Activated naive CD4-positive, alpha-beta T cell treated with anti-CD3 and anti-CD28 coated beads, Interleukin-2, amount 50 U/mL, for 16 hours (primary cell): ENCODE measurements around the gene NSUN2.
"Not testable (repeated sequence)": the region's sequence is repeated elsewhere in the genome, so short reads cannot be mapped to it uniquely, and the experiment has no call there.

Source experiments
- DNase-seq: peaks from one replicate; pipeline ENCODE4 v3.0.0-alpha.2; 2020

The NSUN2 gene

DNA sequence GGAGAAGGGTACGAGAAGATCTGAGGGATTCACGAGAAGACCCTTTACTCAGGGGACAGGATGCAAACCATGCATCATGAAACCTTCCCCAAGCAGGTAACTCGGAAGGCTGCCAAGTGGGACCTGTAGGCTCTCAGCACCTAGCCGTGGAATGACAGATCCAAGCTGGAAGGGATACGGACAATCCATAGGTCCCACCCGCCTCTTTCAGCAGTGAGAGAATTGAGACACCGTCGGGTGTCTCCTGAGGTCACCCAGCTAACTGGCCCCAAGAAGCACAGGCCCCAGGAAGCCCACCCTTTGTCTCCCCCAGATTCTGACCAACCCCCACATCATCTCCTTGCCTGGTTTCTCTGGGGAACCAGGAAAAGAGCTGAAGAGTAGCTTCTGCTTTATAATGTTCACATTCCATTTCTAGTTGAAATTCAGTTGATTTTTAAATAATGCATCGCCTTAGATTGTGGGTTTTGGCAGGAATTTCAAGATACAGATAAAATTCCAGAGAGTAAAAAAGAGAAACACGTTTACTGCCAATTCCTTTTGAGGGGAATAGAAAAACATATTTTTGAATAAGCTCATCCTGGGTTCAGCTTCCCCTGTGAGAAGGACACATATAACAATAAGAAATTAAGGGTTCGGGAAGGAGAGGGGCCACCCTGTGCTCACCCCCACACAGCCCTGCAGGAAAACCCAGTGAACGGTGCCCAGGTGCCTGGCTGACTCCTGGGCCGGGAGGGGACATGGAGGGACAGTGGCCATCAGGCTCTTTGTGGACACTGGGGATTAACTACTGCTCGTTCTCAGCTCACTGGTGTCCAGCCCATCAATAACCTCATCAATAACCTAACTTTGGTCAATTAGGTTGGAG, 51.1 kb downstream of the NSUN2 start:
- no peak for DNase-seq

DNA sequence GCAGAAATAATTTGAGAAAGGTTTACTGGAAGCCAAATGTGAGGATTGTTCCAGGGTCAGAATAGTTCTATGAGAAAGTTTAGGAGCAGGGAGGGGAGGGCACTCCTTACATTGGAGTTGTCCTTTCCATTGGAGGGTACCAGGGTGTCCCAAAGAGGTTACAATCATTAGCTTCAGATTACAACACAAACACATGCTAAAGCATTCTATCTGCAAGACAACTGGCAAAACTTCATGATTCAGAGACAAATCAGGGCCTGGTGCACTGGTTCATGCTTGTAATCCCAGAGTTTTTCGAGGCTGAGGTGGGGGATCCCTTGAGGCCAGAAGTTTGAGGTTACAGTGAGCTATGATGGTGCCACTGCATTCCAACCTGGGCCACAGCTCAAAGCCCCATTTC, 51.8 kb downstream of the NSUN2 start:
- DNase-seq, result no peak

DNA sequence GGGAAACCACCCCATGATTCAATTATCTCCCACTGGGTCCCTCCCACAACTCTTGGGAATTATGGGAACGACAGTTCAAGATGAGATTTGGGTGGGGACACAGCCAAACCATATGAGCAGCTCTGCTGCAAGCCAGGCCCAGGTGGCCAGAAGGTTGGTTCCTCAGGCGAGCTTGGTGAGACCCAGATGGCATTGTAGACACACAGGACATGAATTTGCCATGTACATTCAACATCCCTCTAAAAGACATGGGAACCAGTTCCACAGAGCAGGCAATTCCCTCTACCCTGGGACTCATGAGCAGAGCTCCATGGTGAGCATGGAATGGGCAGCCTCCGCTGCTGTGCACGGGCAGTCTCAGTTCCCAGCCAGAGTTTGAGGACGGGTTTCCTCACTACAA, 53.3 kb downstream of the NSUN2 start:
- no peak for DNase-seq

DNA sequence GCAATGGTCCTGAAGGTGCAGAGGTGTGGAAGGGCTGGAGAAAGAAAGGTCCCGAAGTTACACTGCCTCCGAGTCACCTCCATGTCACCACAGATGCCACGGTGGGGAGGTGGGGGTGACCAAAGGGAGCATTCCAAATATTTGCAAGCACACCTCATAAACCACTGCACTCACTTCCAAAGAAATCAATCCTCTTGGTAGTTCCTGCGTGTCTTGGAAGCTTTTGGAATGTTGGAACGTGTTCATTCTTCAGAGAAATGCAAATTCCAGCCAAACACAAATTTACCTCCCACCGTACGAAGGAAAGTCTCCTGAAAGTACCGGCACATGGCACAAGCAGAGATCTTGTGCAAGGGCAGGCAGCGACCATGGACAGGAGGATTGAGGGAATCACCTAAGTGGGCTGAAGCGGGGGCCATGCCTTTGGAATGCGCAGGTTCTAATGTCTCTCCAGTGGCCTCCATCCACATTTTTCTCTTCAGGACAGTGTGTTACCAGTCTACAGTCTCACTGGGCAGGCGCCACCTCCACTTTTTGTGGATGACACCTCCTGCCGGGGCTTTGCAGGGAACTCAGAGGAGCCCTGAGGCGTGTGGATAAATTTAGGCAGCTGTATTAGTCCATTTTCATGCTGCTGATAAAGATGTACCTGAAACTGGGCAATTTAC, 54.0 kb downstream of the NSUN2 start:
- DNase-seq, result no peak

DNA sequence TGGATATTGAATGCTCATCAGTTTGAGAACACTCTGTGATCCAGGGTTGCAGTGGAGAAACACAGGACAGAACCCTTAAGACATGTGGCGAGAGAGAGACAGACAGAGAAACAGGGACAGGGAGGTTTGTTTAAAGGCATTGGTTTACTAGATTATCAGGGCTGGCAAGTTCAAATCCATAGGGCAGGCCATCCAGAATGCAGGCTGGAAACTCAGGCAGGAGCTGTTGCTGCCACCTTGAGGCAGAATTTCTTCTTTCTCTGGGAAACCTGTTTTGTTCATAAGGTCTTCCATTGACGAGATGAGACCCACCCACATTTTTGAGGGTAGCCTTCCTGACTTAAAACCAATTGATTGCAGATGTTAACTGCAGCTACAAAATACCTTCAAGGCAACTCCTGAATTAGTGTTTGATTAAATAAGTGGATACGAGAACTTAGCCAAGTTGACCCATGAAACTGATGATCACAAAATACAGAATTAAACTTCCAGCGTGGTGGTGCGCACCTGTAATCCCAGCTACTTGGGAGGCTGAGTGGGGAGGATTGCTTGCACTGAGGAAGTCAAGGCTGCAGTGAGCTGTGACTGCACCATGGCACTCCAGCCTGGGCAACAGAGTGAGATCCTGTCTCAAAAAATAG, 55.9 kb downstream of the NSUN2 start:
- no peak for DNase-seq

DNA sequence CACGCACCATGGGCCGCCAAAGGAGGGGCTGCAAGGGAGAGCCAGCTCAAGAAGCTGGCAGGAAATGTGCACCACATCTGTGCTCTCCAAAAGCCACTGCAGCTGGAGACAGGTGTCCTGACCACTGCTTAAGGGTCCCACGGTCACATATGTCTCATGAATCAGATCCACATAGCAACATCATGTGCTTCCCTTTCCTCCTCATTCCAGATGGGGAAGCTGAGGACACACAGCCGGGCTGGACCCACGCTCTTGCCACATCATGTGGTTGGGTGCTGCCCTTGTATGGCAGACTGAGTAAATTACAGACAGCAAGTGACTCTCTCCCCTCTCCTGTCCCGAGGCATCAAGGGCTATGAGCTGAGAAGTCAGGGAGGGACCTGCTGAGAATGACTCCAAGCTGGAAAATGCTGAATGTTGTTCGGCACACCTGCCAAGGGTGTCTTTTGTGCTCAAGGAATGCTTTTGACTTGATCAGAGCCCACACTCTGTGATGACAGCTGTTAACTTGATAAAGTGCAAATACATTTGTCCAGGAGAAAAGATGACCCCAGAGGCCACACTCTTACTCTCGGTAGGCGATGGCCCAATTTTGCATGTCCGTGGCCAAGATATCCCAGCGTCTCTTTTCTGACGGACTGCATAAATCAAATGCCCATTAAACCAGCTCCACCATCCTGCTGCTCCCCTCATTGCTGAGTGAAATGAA, 58.2 kb downstream of the NSUN2 start:
- DNase-seq, result no peak

DNA sequence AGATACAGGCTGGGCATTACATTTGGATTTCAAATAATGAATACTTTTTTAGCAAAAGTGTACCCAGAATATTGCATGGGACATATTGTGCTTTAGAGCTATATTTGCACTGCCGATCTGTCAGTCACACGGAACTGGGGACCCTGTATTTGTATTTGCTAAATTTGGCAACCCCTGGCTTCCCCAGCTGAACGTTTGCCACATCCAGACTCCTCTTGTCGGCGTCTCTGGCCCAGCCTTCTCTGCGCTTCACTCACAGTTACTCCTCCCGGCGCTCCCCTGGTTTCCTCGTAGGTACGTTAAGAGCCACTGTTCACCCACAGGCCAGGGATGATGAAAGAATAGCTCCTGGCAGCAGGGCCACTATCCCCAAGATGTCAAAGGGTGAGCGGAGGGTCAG, 58.7 kb downstream of the NSUN2 start:
- DNase-seq, result no peak

DNA sequence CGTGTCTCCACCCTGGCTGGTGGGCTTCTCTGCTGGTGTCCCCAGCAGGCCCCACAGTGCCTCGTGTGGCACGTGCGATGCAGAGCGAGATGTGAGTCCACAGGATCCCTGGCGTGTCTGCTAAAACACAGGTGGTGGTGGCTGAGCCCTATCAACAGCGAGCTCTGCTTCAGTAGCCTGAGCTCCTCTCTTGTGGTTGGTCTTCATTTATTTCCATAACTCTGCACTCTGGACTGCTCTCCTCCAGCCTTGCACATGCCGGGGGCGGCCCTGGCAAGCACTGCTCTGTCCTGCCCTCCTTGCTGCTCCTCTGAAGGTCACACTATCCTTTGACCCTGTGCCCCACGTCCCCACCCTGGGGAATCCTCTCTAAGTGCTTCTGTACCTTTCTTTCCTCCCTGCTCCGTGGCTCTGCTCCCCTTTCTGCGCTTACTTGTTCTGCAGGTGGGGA, 59.2 kb downstream of the NSUN2 start:
- no peak for DNase-seq

DNA sequence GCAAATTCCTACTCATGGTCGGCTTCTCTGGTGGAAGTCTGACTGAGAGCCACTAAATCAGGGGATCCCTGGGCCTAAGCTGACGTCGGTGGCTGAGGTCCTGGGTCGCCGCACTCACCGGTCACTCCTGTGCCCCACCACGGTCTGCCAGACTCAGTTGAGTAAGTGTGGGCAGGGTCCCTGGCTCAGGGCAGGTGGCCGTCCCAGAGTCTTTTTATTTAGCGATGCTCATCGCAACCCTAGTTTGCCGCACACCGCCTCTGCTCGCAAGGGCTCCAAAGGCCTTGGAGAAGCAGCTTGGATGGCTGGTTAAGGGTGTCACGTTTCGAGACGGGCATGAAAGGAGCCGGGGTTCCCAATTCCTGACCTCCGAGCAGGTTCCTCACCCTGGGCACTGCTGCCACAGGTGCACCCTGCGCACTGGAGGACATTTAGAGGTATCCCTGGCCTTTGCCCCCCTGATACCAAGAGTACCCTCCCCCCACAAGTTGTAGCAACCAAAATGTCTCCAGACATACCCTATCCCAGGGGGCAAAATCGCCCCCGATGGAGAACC, 59.9 kb downstream of the NSUN2 start:
- DNase-seq, result no peak

DNA sequence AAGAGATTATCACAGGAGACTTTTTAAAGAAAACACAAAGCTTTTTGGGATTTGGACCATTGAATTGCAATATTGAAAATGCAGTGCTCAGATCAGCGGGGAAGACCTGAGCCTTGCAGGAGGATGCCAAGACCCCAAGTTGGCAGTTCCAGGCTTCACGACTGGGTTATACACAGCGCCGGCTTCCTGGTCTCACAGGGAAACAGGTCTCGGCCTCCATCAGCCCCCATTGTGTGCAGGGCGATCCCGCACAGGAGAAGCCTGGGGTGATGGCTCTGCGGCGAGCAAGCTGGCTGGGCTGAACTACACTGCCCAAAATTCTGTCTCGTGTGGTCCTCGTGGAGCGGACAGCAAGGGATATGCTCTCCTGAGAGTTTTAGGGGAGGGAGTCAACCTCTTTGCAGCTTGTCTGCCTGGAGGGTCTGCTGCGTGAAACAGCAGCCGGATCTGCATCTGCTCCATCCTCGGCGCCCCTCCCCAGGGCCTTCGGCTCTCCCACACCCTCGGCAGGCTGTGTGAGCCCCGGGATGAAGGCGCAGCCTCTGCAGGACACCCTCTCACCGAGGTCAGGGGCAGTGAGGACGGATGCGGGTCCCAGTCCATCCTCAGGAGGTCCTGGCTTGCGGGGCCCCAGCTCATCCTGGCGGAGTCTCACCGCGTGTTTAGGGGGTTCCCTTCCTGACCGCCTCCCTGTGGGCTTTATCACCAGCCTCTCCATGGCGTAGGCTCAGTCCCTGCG, 60.6 kb downstream of the NSUN2 start:
- DNase-seq, result no peak

DNA sequence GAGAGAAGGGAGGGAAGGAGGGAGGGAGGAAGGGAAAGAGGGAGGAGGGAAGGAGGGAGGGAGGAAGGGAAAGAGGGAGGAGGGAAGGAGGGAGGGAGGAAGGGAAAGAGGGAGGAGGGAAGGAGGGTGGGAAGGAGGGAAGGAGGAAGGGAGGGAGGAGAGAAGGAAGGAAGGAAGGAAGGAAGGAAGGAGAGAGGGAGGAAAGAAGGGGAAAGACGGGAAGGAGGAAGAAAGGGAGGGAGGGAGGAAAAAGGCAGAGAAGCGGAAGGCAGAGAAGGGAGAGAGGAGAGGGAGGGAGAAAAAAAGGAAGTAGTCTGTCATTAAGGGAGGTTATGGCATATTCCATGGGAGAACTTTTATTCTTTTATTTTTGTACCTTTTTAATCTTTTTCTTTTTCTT, 61.2 kb downstream of the NSUN2 start:
- not testable (repeated sequence) for DNase-seq

DNA sequence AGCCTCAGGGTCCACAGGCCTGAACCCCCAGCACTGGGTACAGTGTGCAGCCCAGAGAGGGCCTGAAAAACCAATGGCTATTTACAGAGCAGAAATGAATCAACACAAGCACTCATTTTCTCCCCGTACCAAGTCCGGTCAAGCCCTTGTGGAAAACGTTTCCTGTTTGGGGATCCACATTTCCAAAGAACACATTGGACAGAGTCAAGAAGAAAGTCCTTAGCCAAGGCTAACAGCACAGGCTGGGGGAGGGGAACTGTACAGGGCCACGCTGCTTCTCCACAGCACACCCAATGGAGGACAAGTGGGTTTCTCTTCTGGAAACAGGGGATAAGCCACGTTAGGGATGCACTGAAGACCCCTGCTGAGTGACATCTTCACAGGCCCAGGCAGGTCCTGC, 62.3 kb downstream of the NSUN2 start:
- no peak for DNase-seq

DNA sequence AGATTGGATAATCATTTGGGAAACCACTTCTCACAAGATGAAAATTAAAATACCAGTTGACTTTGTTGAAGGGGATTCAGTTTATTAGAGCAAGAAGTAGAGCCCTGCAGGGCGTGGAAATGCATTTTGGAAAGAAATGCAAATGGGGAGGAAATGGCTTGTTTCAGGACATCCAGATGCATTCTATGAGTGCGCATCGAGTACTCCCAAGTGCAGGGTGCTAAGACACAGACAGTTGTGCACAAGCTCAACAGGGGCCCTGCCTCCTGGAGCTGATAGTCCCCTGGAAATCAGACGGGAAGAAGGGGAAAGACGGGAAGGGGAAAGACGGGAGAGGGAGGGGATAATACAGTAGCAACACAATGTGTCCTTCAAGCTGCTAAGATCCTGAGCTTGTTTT, 64.0 kb downstream of the NSUN2 start:
- no peak for DNase-seq

DNA sequence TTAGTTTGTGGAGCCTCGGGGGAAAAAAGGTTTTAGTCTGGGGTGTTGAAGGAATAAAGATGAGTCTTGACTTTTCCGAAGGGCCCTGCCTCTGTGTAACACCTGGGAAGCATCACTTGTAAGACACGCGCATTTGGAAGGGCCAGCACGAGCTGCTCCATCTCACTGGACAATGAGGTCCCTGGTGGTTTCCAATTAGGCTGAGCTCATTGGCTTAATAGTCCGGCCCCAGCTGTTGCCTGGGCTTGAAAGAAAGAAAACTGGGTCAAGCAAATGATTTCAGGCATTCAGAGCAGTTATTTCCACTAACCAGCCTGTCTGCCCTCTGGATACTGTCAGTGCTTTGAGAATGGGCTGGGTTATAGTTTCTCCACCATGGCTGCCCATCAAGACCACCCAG, 64.5 kb downstream of the NSUN2 start:
- DNase-seq, result no peak

DNA sequence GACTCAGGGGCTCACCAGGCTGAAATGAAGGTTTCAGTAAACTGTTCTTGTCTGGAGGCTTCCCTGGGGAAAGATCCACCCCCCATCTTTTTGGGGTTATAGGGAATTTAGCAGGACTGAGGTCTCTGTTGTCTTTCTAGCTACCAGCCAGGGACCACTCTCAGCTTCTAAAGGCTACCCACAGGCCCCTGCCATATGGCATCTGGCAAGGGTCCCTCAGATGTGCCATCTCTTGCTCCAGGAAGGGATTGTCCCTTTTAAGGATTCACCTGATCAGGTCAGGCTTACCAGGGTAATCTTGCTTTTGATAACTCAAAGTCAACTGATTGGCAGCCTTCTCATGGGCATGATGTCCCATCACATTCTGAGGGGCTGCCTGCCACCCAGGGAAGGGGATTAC, 65.0 kb downstream of the NSUN2 start:
- no peak for DNase-seq

DNA sequence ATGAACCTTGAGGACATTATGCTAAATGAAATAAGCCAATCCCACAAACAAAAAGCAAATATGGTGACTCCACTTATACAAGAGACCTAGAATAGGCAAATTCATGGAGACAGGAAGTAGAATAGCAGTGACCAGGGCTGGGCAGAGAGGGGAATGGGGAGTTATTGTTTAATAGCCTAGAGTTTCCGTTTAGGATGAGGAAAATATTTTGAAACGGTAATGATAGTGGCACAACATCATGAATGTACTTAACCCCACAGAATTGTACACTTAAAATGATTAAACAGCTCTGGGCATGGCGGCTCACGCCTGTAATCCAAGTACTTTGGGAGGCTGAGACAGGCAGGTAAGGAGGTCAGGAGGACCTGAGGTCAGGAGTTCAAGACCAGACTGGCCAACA, 65.8 kb downstream of the NSUN2 start:
- DNase-seq, result no peak

DNA sequence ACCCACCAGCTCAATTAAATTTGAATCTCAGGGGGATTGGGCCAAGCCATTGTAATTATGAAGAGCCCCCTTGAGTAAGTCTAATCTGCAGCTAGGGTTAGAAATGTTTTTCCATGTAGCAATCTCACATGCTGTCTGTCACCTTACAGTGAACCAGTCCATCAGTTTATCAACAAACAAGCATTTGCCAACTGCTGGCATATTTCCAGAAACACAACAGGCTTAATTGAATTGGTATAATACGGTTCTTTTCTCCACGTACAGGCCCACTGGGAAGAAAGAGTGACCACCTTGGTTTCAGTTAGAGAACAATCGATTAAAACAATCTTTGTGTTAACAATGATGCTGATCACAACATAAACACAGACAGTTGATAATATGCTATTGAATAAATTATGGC, 67.4 kb downstream of the NSUN2 start:
- DNase-seq, result no peak

DNA sequence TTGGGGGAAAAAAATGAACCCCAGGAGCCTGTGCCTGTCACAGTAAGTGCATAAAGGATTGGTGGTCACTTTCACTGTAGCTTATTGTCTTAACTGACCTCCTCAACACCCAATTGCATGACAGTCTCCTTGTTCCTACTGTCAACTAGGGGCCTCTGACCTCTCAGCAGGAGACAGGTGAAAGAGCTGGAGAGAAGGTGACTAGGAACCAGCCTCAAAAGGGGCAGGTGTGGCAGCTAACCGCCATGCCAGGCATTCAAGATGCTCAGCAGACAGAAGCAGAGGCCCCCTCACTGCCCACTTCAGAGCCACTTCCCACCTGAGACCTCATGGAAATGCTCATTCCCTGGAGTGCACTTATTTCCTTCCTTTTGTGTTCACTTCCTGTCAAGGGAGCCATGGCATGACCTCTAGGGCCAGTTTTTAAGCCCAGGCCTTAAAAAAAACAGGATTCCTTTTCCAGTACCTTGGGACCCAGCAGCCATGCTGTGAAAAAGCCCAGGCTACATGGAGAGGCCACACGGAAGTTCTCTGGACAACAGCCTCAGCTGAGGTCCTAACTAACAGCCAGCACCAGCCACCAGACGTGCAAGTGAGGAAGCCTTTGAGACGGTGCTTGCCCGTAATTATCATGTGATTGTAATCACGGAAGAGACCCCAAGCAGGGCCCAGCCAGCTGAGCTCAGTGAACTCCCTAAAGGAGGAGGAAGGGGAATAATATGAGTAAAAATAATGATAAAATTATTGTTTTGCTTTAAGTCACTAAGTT, 74.9 kb downstream of the NSUN2 start:
- no peak for DNase-seq

DNA sequence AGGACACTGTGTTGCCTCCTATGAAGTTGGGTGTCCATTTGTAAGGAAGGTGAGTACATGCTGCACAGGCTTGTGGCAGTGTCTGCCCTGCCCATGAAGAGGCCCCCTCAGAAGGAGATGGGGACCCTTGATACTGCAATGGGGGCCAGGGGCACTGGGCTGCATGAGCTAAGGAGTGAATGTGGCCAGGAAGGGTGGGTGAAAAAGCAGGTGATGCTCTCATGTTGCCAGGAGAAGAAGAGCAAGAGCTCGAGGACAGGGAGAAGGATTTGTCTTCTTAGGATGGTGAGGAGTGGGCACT, 76.1 kb downstream of the NSUN2 start:
- DNase-seq, result no peak

DNA sequence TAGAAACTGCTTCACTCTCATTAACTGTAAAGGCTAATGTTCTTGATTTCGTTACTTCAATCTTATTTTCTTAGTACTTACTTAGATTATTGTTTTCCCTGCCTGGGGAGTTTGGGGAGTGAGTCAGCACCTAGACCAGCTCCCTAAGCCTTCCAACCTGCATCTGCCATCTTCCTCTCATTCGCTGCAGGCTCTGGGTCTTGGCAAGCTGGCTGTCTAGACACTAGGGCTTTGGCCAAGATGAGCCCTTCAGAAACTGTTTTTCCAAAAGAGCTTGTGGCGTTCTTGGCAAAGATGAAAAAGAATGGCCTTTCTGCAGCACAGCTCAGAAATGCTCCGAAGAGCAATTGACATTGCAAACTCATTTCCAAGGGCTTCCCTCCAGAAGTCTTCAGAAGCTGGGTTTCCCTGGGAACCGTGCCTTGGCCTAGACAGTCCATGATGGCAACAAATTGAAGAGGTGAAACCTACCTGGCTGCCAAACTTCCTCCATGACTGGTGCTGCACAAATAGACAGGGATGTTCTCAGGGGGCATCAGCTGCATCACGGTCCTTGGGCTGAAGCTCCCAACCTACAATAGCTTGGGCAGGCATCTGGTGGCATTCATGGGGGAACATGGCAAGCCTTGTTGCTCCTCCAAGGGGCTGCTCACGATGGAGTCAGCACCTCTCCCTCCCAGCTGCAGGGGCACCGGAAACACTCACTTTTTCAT, 76.6 kb downstream of the NSUN2 start:
- no peak for DNase-seq

DNA sequence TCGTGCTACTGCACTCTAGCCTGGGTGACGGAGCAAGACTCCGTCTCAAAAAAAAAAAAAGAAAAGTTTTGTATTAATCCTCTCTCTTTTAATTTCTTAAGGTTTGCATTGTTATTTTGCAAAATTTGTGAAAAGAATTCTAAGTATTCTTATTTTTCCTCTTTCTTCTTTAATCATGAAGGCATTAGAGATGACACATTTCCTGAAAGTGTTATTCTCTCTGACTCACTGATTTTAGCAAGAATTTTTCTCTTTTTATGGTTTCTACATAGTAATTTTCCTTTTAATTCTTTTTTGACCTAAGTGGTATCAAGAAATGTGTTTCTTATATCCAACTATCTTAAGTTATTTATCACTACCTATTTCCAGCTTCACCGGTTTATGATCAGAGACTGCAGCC, 78.0 kb downstream of the NSUN2 start:
- no peak for DNase-seq
